ENCODE results near the gene APEX1.

Gene APEX1

GRCh38 chr14:20436363-20436755 is 18.7 kb upstream of the APEX1 start:
- Histone ChIP-seq H3K27ac (ENCODE audit: low read length) (no peak overlapping the region), H2AFZ (ENCODE audit: low read depth, low read length) (no peak overlapping the region), H3K79me2 (ENCODE audit: insufficient read depth, low read length) (no peaks in the 10 kb centered on the region), H4K20me1 (ENCODE audit: insufficient read depth, low read length) (no peaks in the 10 kb centered on the region), H3K4me3 (ENCODE audit: low read depth in 1 of 2, low read length in 2 of 2) (no peak overlapping the region), H3K36me3 (ENCODE audit: insufficient read depth, low read length) (no peaks in the 10 kb centered on the region), H3K9ac (ENCODE audit: low read depth, low read length) (no peak overlapping the region), H3K4me2 (ENCODE audit: insufficient read depth, low read length) (no peak overlapping the region), H3K9me3 (ENCODE audit: insufficient read depth, low read length, severe bottlenecking) (no peaks in the 10 kb centered on the region), H3K27me3 (ENCODE audit: insufficient read depth, low read length, poor library complexity) (no peaks in the 10 kb centered on the region), H3K4me1 (ENCODE audit: insufficient read depth, low read length) (0 out of 2 replicates have a peak, but pooled peaks cover 2% of the 10 kb centered on the region)
- TF ChIP-seq EZH2 (IDR thresholded peaks at IDR 0.05; ENCODE audit: borderline replicate concordance, low read depth, low read length, severe bottlenecking) (no peak), CTCF (IDR thresholded peaks at IDR 0.05; ENCODE audit: borderline replicate concordance, extremely low read depth, low read length, poor library complexity, severe bottlenecking) (no peak)
- ATAC-seq (ENCODE audit: insufficient read depth, low read depth), result no peak
- DNase-seq, result no peak

- no peak overlapping the region for H3K4me3 ChIP-seq (ENCODE audit: low read depth in 1 of 2, low read length in 2 of 2)
These were observed 16.4 kb upstream of the APEX1 start for GRCh38 chr14:20438664-20439063.

GRCh38 chr14:20440465-20440864 is 14.6 kb upstream of the APEX1 start:
- DNase-seq (no peak), ATAC-seq (ENCODE audit: insufficient read depth, low read depth) (no peak)
- no peaks in the 10 kb centered on the region for H3K27me3 ChIP-seq (ENCODE audit: insufficient read depth, low read length, poor library complexity)
- peaks cover 2% of the 10 kb centered on the region; the same call in 1 of the 2 replicates for H3K4me1 ChIP-seq (ENCODE audit: insufficient read depth, low read length)
- H3K4me3 ChIP-seq (ENCODE audit: low read depth in 1 of 2, low read length in 2 of 2), result no peak overlapping the region
- H3K79me2 ChIP-seq (ENCODE audit: insufficient read depth, low read length), result no peaks in the 10 kb centered on the region
- H3K9me3 ChIP-seq (ENCODE audit: insufficient read depth, low read length, severe bottlenecking), result no peaks in the 10 kb centered on the region
- no peak overlapping the region for H3K4me2 ChIP-seq (ENCODE audit: insufficient read depth, low read length)
- no peak overlapping the region for H2AFZ ChIP-seq (ENCODE audit: low read depth, low read length)
- H3K27ac ChIP-seq (ENCODE audit: low read length), result no peak overlapping the region
- H3K36me3 ChIP-seq (ENCODE audit: insufficient read depth, low read length), result no peaks in the 10 kb centered on the region
- no peak overlapping the region for H3K9ac ChIP-seq (ENCODE audit: low read depth, low read length)
- H4K20me1 ChIP-seq (ENCODE audit: insufficient read depth, low read length), result no peaks in the 10 kb centered on the region
- no peak for TF ChIP-seq CTCF (IDR thresholded peaks at IDR 0.05; ENCODE audit: borderline replicate concordance, extremely low read depth, low read length, poor library complexity, severe bottlenecking)
- TF ChIP-seq EZH2 (IDR thresholded peaks at IDR 0.05; ENCODE audit: borderline replicate concordance, low read depth, low read length, severe bottlenecking), result no peak

More at GRCh38 chr14:20438664-20439063, 16.4 kb upstream of the APEX1 start:
- DNase-seq (no peak), ATAC-seq (ENCODE audit: insufficient read depth, low read depth) (no peak)
- Histone ChIP-seq H3K27ac (ENCODE audit: low read length) (no peak overlapping the region), H2AFZ (ENCODE audit: low read depth, low read length) (no peak overlapping the region), H3K27me3 (ENCODE audit: insufficient read depth, low read length, poor library complexity) (no peaks in the 10 kb centered on the region), H3K36me3 (ENCODE audit: insufficient read depth, low read length) (no peaks in the 10 kb centered on the region), H3K79me2 (ENCODE audit: insufficient read depth, low read length) (no peaks in the 10 kb centered on the region), H3K9me3 (ENCODE audit: insufficient read depth, low read length, severe bottlenecking) (no peaks in the 10 kb centered on the region), H3K9ac (ENCODE audit: low read depth, low read length) (no peak overlapping the region), H3K4me2 (ENCODE audit: insufficient read depth, low read length) (no peak overlapping the region), H4K20me1 (ENCODE audit: insufficient read depth, low read length) (no peaks in the 10 kb centered on the region), H3K4me1 (ENCODE audit: insufficient read depth, low read length) (peaks cover 2% of the 10 kb centered on the region; the same call in 1 of the 2 replicates)
- TF ChIP-seq CTCF (IDR thresholded peaks at IDR 0.05; ENCODE audit: borderline replicate concordance, extremely low read depth, low read length, poor library complexity, severe bottlenecking), result no peak
- no peak for TF ChIP-seq EZH2 (IDR thresholded peaks at IDR 0.05; ENCODE audit: borderline replicate concordance, low read depth, low read length, severe bottlenecking)

- Histone ChIP-seq H4K20me1 (ENCODE audit: insufficient read depth, low read length) (no peaks in the 10 kb centered on the region), H3K79me2 (ENCODE audit: insufficient read depth, low read length) (no peaks in the 10 kb centered on the region), H3K4me2 (ENCODE audit: insufficient read depth, low read length) (no peak overlapping the region), H3K9ac (ENCODE audit: low read depth, low read length) (no peak overlapping the region), H2AFZ (ENCODE audit: low read depth, low read length) (peak overlapping the region; percentile 36; the same call in 1 of the 2 replicates), H3K27me3 (ENCODE audit: insufficient read depth, low read length, poor library complexity) (no peaks in the 10 kb centered on the region), H3K36me3 (ENCODE audit: insufficient read depth, low read length) (peaks cover 3% of the 10 kb centered on the region), H3K27ac (ENCODE audit: low read length) (no peak overlapping the region), H3K4me1 (ENCODE audit: insufficient read depth, low read length) (peaks cover 2% of the 10 kb centered on the region; the same call in 1 of the 2 replicates), H3K4me3 (ENCODE audit: low read depth in 1 of 2, low read length in 2 of 2) (no peak overlapping the region), H3K9me3 (ENCODE audit: insufficient read depth, low read length, severe bottlenecking) (no peaks in the 10 kb centered on the region)
- no peak for DNase-seq
- no peak for TF ChIP-seq CTCF (IDR thresholded peaks at IDR 0.05; ENCODE audit: borderline replicate concordance, extremely low read depth, low read length, poor library complexity, severe bottlenecking)
- no peak for TF ChIP-seq EZH2 (IDR thresholded peaks at IDR 0.05; ENCODE audit: borderline replicate concordance, low read depth, low read length, severe bottlenecking)
- ATAC-seq (ENCODE audit: insufficient read depth, low read depth), result peak; percentile 48; the same call in 2 of the 3 replicates
These were observed 14.1 kb upstream of the APEX1 start for GRCh38 chr14:20440882-20441281.
